GM21515 (cell line): ENCODE data around the gene ARL13B.

Source experiments
- ATAC-seq: cut with Tn5 transposase; IDR thresholded peaks from one replicate; pipeline ENCODE4 v1.9.1; 2021; ENCODE audit not compliant: unreplicated experiment

ARL13B gene

DNA sequence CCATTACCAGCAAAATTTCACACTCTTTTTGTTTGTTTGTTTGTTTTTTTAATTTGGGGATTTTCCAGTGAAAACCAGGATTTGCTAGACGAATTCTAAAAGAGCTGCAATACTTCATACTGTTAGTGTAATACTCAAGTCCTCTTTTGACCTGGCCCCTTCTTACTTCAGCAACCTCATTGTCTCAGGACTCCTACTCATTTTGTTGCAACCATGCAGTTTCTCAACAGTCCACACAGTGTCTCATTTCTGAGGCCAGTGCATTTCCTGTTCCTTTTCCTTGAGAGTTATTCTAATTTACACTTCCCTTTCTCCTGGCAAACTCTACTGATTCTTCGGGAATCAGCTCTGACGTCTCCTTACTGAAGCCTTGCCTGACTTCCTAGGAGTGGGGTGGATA, 118.5 kb downstream of the ARL13B start:
- no peak for ATAC-seq

DNA sequence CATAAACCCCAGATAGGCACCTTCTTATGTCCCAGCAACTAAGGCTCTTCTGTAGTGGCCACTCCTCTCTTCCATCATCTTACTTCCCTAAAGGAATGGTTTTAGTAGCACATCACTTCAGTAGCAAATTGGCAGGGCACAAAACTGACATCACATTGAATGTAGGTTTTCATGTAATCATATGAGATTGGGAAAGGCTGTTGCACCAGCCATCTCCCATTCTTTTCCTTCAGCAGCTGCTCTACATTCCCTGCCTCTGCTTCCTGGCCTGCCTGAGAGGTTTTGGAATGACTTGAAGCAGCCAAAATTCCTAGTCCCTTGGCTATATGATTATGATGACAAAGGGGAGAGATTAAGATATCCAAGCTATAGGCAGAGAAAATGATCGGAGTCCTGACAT, 119.4 kb downstream of the ARL13B start:
- ATAC-seq, result no peak

DNA sequence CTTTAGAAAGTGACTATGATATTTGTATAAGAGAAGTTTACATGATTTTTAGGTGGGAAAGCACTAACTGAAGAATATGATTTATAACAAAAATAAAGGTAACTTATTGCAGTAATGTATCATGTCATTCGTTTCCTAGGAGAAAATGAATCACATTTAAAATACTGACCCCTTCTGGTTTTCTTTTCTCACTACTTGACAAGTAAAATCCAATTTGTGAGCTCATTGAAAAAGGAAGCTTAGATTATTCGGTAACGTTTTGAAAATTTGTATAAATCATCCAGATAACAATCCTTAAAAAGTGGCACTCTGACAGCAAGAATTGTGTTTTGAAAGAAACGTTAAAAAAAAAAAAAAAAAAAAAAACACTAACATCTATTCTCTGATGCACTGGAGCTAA, 121.9 kb downstream of the ARL13B start:
- ATAC-seq, result no peak
